IMR-90 (cell line): ENCODE results near the gene PXT1. TPM values are rescaled to one million over a fixed set of nuclear protein-coding genes. Genes with fewer than 3 reads are reported as not detected.

Experiments
- ATAC-seq: fragments of 200-7000 bp; cut with Tn5 transposase; 2 replicates; pipeline ENCODE4 v1.9.1; 2020; ENCODE audit warnings: low read depth, mild to moderate bottlenecking, moderate library complexity
- BruUV-seq: library from RNA; stranded (reverse); fragments of 400-500 nt; replicated peaks from 2 replicates; lab custom pipeline; 2021; lab: Mats Ljungman, UMichigan
- CTCF ChIA-PET: fragments of 300-600 bp; formaldehyde crosslinking; extraction: SDS; loops from one replicate; lab custom pipeline; 2021; ENCODE audit warnings: antibody characterized with exemption; lab: Yijun Ruan, JAX
- POLR2A ChIA-PET: fragments of 300-600 bp; sonication (Branson Sonifier 250); formaldehyde crosslinking; loops from one replicate; lab custom pipeline; 2022; ENCODE audit warnings: antibody characterized with exemption; ENCODE audit not compliant: unreplicated experiment; lab: Charles Lee
- DNase-seq: peaks from one replicate; pipeline ENCODE4 v3.0.0; 2013
- H2AFZ ChIP-seq: replicated peaks from 2 replicates; pipeline ENCODE3; 2013; ENCODE audit warnings: low read length, mild to moderate bottlenecking; ENCODE audit not compliant: poor library complexity
- H2AK5ac ChIP-seq: 2 replicates; pipeline ENCODE4 v1.6.1; 2013; ENCODE audit warnings: low read depth, low read length, inconsistent platforms
- H2AK9ac ChIP-seq: replicated peaks from 2 replicates; pipeline ENCODE3; 2013; ENCODE audit warnings: mild to moderate bottlenecking, low read depth, low read length, moderate library complexity; ENCODE audit not compliant: poor library complexity
- H2BK120ac ChIP-seq: 2 replicates; pipeline ENCODE4 v1.6.1; 2013; ENCODE audit warnings: low read depth, low read length, inconsistent platforms
- H2BK15ac ChIP-seq: 3 replicates; pipeline ENCODE4 v1.6.1; 2013; ENCODE audit warnings: low read depth, low read length, inconsistent platforms
- H2BK20ac ChIP-seq: 2 replicates; pipeline ENCODE4 v1.6.1; 2013; ENCODE audit warnings: low read depth, mild to moderate bottlenecking, inconsistent platforms, low read length, moderate library complexity
- H2BK5ac ChIP-seq: 2 replicates; pipeline ENCODE4 v1.6.1; 2013; ENCODE audit warnings: mild to moderate bottlenecking, low read depth, low read length, inconsistent platforms; ENCODE audit not compliant: poor library complexity, severe bottlenecking
- H3K14ac ChIP-seq: replicated peaks from 2 replicates; pipeline ENCODE4 v1.6.1; 2013; ENCODE audit warnings: low read depth, low read length, inconsistent platforms
- H3K18ac ChIP-seq: 2 replicates; pipeline ENCODE4 v1.6.1; 2013; ENCODE audit warnings: low read depth, low read length, control low read depth
- H3K23ac ChIP-seq: 2 replicates; pipeline ENCODE4 v1.6.1; 2013; ENCODE audit warnings: low read depth, low read length, inconsistent platforms
- H3K27ac ChIP-seq: 2 replicates; pipeline ENCODE4 v1.5.1; 2013; ENCODE audit warnings: mild to moderate bottlenecking, control low read depth, low read length; ENCODE audit not compliant: insufficient read depth
- H3K27me3 ChIP-seq: 2 replicates; pipeline ENCODE4 v1.6.1; 2013; ENCODE audit warnings: low read length; ENCODE audit not compliant: control insufficient read depth, insufficient read depth
- H3K36me3 ChIP-seq: 2 replicates; pipeline ENCODE4 v1.6.1; 2013; ENCODE audit warnings: low read length, mixed read lengths; ENCODE audit not compliant: control insufficient read depth, insufficient read depth
- H3K4ac ChIP-seq: 2 replicates; pipeline ENCODE4 v1.6.1; 2013; ENCODE audit warnings: low read depth, low read length, inconsistent platforms
- H3K4me1 ChIP-seq: 2 replicates; pipeline ENCODE4 v1.6.1; 2013; ENCODE audit warnings: low read length, mixed read lengths; ENCODE audit not compliant: control insufficient read depth, insufficient read depth
- H3K4me2 ChIP-seq: 2 replicates; pipeline ENCODE4 v1.6.1; 2013; ENCODE audit warnings: low read depth, mild to moderate bottlenecking, control low read depth, low read length, moderate library complexity
- H3K4me3 ChIP-seq: 2 replicates; pipeline ENCODE4 v1.5.1; 2013; ENCODE audit warnings: low read depth, mild to moderate bottlenecking, control low read depth, low read length, moderate library complexity; ENCODE audit not compliant: insufficient read depth
- H3K56ac ChIP-seq: 2 replicates; pipeline ENCODE4 v1.6.1; 2013; ENCODE audit warnings: low read length, inconsistent platforms; ENCODE audit not compliant: insufficient read depth; ENCODE audit errors: extremely low read depth
- H3K79me1 ChIP-seq, 2 experiments: 2 replicates each; pipeline ENCODE4 v1.6.1; 2013; ENCODE audit warnings: low read length in 2 of 2, inconsistent platforms in 1 of 2, low read depth in 1 of 2
- H3K9ac ChIP-seq: 2 replicates; pipeline ENCODE4 v1.6.1; 2013; ENCODE audit warnings: low read depth, low read length, control low read depth
- H3K9me1 ChIP-seq: 2 replicates; pipeline ENCODE4 v1.6.1; 2013; ENCODE audit warnings: low read length, inconsistent platforms; ENCODE audit not compliant: insufficient read depth
- H3K9me3 ChIP-seq: 2 replicates; pipeline ENCODE4 v1.6.1; 2013; ENCODE audit warnings: low read length; ENCODE audit not compliant: control insufficient read depth, insufficient read depth
- H4K20me1 ChIP-seq: 2 replicates; pipeline ENCODE4 v1.6.1; 2013; ENCODE audit warnings: low read length, inconsistent platforms; ENCODE audit not compliant: insufficient read depth
- H4K5ac ChIP-seq: 2 replicates; pipeline ENCODE4 v1.6.1; 2013; ENCODE audit warnings: mild to moderate bottlenecking, low read depth, low read length, control low read depth
- H4K8ac ChIP-seq, 2 experiments: 2 replicates each; pipeline ENCODE4 v1.6.1; 2013; ENCODE audit warnings: low read depth in 2 of 2, low read length in 2 of 2, control low read depth in 1 of 2, inconsistent platforms in 1 of 2
- H4K91ac ChIP-seq: 2 replicates; pipeline ENCODE4 v1.6.1; 2013; ENCODE audit warnings: low read depth, low read length, inconsistent platforms; ENCODE audit not compliant: insufficient read depth
- BHLHE40 ChIP-seq: fragments of 150-350 bp; IDR thresholded peaks from 2 replicates; pipeline ENCODE4 v1.6.1; 2016; ENCODE audit warnings: mild to moderate bottlenecking, low read depth, low read length
- CEBPB ChIP-seq: IDR thresholded peaks from 2 replicates; pipeline ENCODE4 v1.6.1; 2012; ENCODE audit warnings: low read depth, low read length, improper control_type of control experiment
- CHD1 ChIP-seq: IDR thresholded peaks from 2 replicates; pipeline ENCODE4 v1.6.1; 2012; ENCODE audit warnings: low read depth, low read length, improper control_type of control experiment
- MAZ ChIP-seq: IDR thresholded peaks from 2 replicates; pipeline ENCODE4 v1.6.1; 2012; ENCODE audit warnings: low read depth, mild to moderate bottlenecking, low read length, improper control_type of control experiment, moderate library complexity, borderline replicate concordance
- MXI1 ChIP-seq: IDR thresholded peaks from 2 replicates; pipeline ENCODE4 v1.6.1; 2012; ENCODE audit warnings: low read depth, mild to moderate bottlenecking, low read length, moderate library complexity, borderline replicate concordance
- NFE2L2 ChIP-seq: fragments of 150-350 bp; IDR thresholded peaks from 2 replicates; pipeline ENCODE4 v1.6.1; 2016; ENCODE audit warnings: low read depth, mild to moderate bottlenecking, low read length
- POLR2A ChIP-seq: IDR thresholded peaks from 2 replicates; pipeline ENCODE4 v1.6.1; 2012; ENCODE audit warnings: mild to moderate bottlenecking, low read depth, low read length
- RAD21 ChIP-seq: IDR thresholded peaks from 2 replicates; pipeline ENCODE4 v1.6.1; 2012; ENCODE audit warnings: low read length, improper control_type of control experiment
- RCOR1 ChIP-seq: IDR thresholded peaks from 2 replicates; pipeline ENCODE4 v1.6.1; 2012; ENCODE audit warnings: mild to moderate bottlenecking, low read length, improper control_type of control experiment; ENCODE audit not compliant: insufficient replicate concordance
- RFX5 ChIP-seq: IDR thresholded peaks from 2 replicates; pipeline ENCODE4 v1.8.0; 2012; ENCODE audit warnings: low read depth, mild to moderate bottlenecking, low read length, moderate library complexity
- SMC3 ChIP-seq: fragments of 150-350 bp; IDR thresholded peaks from 2 replicates; pipeline ENCODE4 v1.6.1; 2016; ENCODE audit warnings: low read depth, mild to moderate bottlenecking, antibody characterized with exemption, low read length, moderate library complexity
- WGBS, 2 experiments: methylation state at CpG; one replicate each; pipeline versions ENCODE4 v1.1.5 to v1.1.7; 2013; ENCODE audit warnings: missing lambda C conversion rate in 2 of 2; ENCODE audit not compliant: insufficient read length in 1 of 2; ENCODE audit errors: extremely low coverage in 2 of 2; 5-methylcytosine and 5-hydroxymethylcytosine counted together
- dilution Hi-C: fragments of 300-500 bp; cut with HindIII; formaldehyde crosslinking; loops from one replicate; pipeline ENCODE4 v1.14.3; 2018; ENCODE audit warnings: low sequenced_read_pairs; ENCODE audit not compliant: unreplicated experiment
- in situ Hi-C: fragments of 300-500 bp; cut with MboI; formaldehyde crosslinking; loops from 3 replicates; pipeline ENCODE4 v1.14.3; 2019; ENCODE audit warnings: low sequenced_read_pairs, inconsistent platforms, mixed read lengths
- intact Hi-C: fragments of 100-400 bp; cut with micrococcal nuclease; formaldehyde crosslinking; loops from 2 replicates; pipeline ENCODE4 v1.10.0; 2022
- polyA plus RNA-seq, 3 experiments: library from polyadenylated mRNA; depleted of rRNA; stranded (reverse); fragments of >200 nt; gene quantifications; 2 replicates each; pipeline ENCODE4 v1.2.3, GENCODE V29; 2012; ENCODE audit warnings: low replicate concordance in 1 of 3
- total RNA-seq: library from RNA; depleted of rRNA; stranded (reverse); fragments of >200 nt; gene quantifications from 2 replicates; pipeline ENCODE4 v1.2.3, GENCODE V29; 2012
- TF ChIP-seq, protein P1 (sequence below): conservative IDR thresholded peaks from 2 replicates; pipeline ENCODE4 v1.5.1; 2012; ENCODE audit warnings: mild to moderate bottlenecking, low read depth, low read length, improper control_type of control experiment
- TF ChIP-seq, protein P2 (sequence below): fragments of 150-350 bp; IDR thresholded peaks from 2 replicates; pipeline ENCODE4 v1.6.1; 2017; ENCODE audit warnings: mild to moderate bottlenecking, antibody characterized with exemption, low read length, low read depth

Gene PXT1
- total and polyA plus RNA-seq, 2 of the 4 experiments (the other 2 are of a cell fraction), result not detected

DNA sequence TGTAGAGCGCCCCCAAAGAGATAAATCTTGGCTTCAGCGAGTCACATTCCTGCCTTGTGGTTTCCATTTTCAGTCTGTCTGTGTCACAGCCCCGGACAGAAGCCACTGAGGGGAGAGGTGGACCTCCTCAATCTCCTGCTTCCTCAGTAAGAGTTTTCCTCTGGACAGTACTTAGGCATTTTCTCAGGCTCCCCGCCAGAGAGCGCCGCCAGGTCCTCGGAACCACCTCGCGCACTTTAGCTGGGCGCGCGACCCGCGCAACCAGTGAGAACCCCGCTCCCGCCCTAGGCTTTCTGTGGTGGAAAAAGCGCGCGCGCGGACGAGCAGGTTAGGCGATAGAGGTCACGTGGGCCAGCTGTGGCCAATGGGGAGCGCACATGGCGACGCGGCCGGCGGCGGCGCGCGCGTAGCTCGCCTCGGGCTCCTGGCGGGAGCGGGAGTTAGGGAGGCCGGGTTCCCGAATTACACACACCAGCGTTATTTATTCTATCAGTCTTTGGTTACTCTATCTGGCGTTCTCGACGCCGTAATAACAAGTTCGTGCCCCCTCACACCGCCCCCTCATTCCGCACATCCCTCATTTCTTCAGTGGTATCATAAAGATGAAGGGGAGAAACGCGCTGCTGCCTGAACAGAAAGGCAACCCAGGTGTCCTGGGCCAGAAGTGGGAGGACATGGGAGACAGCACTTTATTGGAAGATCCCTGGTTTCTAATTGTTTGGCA lies 19.4 kb downstream of the PXT1 start (continued):
- TF ChIP-seq RAD21, result peak; percentile 79
- peak; percentile 83 for TF ChIP-seq SMC3
- no peak for TF ChIP-seq NFE2L2

DNA sequence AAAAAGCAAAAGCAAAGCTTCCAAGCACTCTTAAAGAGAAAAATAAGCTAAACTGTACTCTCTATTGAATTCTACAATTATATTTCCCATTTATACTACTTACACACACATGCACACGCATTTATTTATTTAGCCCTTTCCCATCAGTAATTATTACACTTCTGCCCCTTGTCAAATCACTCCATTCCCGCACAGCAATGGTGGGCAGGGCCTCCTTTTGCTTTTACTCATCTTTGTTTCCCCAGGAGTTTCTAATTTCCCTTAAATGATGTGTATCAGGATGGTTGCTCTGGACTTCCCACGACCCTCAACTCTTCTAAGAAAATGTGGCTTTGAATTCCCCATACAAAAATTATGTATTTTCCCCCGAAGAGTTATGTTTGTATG lies 19.9 kb downstream of the PXT1 start:
- no peak overlapping the region for H2BK20ac ChIP-seq
- no peaks in the 10 kb centered on the region for H3K36me3 ChIP-seq
- intact Hi-C loops, result loop anchor here (1.0 to 5.0 kb wide), 3 partner anchors 19 to 260 kb away; no protein-coding TSS in a partner anchor
- peak overlapping the region; percentile 56; the same call in 1 of the 2 replicates for H3K9ac ChIP-seq
- H2BK15ac ChIP-seq, result peak overlapping the region; percentile 6; the same call in 1 of the 3 replicates
- H3K14ac ChIP-seq, result peak overlapping the region; percentile 3; the same call in 1 of the 2 replicates
- POLR2A ChIA-PET, result interaction anchor here (1.0 kb wide), 1 partner anchor 21 kb away, joined by 3 read pairs; no protein-coding TSS in a partner anchor
- peaks cover 0 to 5% of the 10 kb centered on the region in 2 experiments; a peak in 2 of 4 replicates for H3K79me1 ChIP-seq
- peak overlapping the region; percentile 84 for H3K4me2 ChIP-seq
- H3K27ac ChIP-seq, result peak overlapping the region; percentile 15; the same call in 1 of the 2 replicates
- in situ Hi-C loops, result no loop called here
- H3K56ac ChIP-seq, result peak overlapping the region; percentile 7; the same call in 1 of the 2 replicates
- no peak overlapping the region for H4K91ac ChIP-seq
- no peak overlapping the region for H2AK5ac ChIP-seq
- BruUV-seq, result no TSS peak
- H2AFZ ChIP-seq, result peak overlapping the region; percentile 98
- WGBS, 2 experiments, result 17 to 100% methylated on average over 1 of the region's 4 CpGs
- H3K9me3 ChIP-seq, result no peaks in the 10 kb centered on the region
- H3K27me3 ChIP-seq, result no peaks in the 10 kb centered on the region
- peak overlapping the region; percentile 2; the same call in 1 of the 2 replicates for H2BK120ac ChIP-seq
- CTCF ChIA-PET, result interaction anchor here (1.0 kb wide), 1 partner anchor 10 kb away, joined by 4 read pairs; no protein-coding TSS in a partner anchor
- no peaks in the 10 kb centered on the region; the same call in 1 of the 2 replicates for H3K4me1 ChIP-seq
- ATAC-seq (no peak), DNase-seq (no peak)
- H2AK9ac ChIP-seq, result no peak overlapping the region
- dilution Hi-C loops, result no loop called here
- peak overlapping the region in 1 of 2 experiments; percentile 14; a peak in 2 of 4 replicates for H4K8ac ChIP-seq
- H3K9me1 ChIP-seq, result 0 out of 2 replicates have a peak, but pooled peaks cover 6% of the 10 kb centered on the region
- no peaks in the 10 kb centered on the region for H4K20me1 ChIP-seq
- H3K18ac ChIP-seq, result no peak overlapping the region
- peak overlapping the region; percentile 6; the same call in 1 of the 2 replicates for H3K23ac ChIP-seq
- no peak overlapping the region; the same call in 1 of the 2 replicates for H3K4ac ChIP-seq
- no peak overlapping the region for H4K5ac ChIP-seq
- peak overlapping the region; percentile 1 for H2BK5ac ChIP-seq
- peak overlapping the region; percentile 51 for H3K4me3 ChIP-seq
- TF ChIP-seq POLR2A (no peak), CEBPB (no peak), MAZ (no peak), RCOR1 (no peak), MXI1 (no peak), CHD1 (no peak), RAD21 (no peak), RFX5 (no peak), SMC3 (no peak), BHLHE40 (no peak)
- TF ChIP-seq, protein P1, sequence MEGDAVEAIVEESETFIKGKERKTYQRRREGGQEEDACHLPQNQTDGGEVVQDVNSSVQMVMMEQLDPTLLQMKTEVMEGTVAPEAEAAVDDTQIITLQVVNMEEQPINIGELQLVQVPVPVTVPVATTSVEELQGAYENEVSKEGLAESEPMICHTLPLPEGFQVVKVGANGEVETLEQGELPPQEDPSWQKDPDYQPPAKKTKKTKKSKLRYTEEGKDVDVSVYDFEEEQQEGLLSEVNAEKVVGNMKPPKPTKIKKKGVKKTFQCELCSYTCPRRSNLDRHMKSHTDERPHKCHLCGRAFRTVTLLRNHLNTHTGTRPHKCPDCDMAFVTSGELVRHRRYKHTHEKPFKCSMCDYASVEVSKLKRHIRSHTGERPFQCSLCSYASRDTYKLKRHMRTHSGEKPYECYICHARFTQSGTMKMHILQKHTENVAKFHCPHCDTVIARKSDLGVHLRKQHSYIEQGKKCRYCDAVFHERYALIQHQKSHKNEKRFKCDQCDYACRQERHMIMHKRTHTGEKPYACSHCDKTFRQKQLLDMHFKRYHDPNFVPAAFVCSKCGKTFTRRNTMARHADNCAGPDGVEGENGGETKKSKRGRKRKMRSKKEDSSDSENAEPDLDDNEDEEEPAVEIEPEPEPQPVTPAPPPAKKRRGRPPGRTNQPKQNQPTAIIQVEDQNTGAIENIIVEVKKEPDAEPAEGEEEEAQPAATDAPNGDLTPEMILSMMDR, result no peak
- TF ChIP-seq, protein P2, sequence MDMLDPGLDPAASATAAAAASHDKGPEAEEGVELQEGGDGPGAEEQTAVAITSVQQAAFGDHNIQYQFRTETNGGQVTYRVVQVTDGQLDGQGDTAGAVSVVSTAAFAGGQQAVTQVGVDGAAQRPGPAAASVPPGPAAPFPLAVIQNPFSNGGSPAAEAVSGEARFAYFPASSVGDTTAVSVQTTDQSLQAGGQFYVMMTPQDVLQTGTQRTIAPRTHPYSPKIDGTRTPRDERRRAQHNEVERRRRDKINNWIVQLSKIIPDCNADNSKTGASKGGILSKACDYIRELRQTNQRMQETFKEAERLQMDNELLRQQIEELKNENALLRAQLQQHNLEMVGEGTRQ, result no peak
